ENCODE measurements around the gene IRGQ.

DNA sequence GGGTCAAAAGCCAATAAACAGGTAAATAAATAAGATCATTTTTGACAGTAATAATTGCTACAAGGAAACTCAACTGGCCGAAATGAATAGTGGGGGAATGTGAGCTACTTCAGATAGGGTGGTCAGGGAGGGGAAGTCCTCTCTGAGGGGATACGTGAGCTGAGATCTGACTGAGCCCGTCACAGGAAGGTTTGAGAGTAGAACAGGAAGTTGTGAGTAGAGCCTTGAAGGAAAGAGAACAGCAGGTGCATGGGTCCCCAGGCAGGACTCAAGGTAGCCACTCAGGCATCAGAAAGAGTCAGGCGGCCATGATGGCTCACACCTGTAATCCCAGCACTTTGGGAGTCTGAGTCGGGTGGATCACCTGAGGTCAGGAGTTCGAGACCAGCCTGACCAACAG is 6.3 kb downstream of the IRGQ start:
- TF ChIP-seq, protein P1, sequence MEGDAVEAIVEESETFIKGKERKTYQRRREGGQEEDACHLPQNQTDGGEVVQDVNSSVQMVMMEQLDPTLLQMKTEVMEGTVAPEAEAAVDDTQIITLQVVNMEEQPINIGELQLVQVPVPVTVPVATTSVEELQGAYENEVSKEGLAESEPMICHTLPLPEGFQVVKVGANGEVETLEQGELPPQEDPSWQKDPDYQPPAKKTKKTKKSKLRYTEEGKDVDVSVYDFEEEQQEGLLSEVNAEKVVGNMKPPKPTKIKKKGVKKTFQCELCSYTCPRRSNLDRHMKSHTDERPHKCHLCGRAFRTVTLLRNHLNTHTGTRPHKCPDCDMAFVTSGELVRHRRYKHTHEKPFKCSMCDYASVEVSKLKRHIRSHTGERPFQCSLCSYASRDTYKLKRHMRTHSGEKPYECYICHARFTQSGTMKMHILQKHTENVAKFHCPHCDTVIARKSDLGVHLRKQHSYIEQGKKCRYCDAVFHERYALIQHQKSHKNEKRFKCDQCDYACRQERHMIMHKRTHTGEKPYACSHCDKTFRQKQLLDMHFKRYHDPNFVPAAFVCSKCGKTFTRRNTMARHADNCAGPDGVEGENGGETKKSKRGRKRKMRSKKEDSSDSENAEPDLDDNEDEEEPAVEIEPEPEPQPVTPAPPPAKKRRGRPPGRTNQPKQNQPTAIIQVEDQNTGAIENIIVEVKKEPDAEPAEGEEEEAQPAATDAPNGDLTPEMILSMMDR (IDR thresholded peaks at IDR 0.05): no peak
- TF ChIP-seq ZFX (IDR thresholded peaks at IDR 0.05; ENCODE audit: borderline replicate concordance): no peak
